ENCODE measurements around the gene R3HDM4.

Gene R3HDM4

GRCh38 chr19:943551-944170, 30.6 kb upstream of the R3HDM4 start:
- H3K27ac ChIP-seq = no peak overlapping the region
- no peaks in the 10 kb centered on the region for H3K27me3 ChIP-seq (ENCODE audit: control insufficient read depth, insufficient read depth, low read length)
- no peak overlapping the region for H3K4me3 ChIP-seq (ENCODE audit: low read depth, low read length)
- H3K36me3 ChIP-seq (ENCODE audit: control insufficient read depth, insufficient read depth, low read length) = no peaks in the 10 kb centered on the region
- no peak for TF ChIP-seq CTCF (IDR thresholded peaks at IDR 0.05)
- peaks cover 66% of the 10 kb centered on the region for H3K79me2 ChIP-seq
- peaks cover 11% of the 10 kb centered on the region for H3K4me1 ChIP-seq
- H3K9ac ChIP-seq = no peak overlapping the region
- no peak overlapping the region for H3K4me2 ChIP-seq (ENCODE audit: low read length)
- H3K9me3 ChIP-seq (ENCODE audit: control insufficient read depth, low read length) = no peaks in the 10 kb centered on the region
- no peak overlapping the region for H2AFZ ChIP-seq

GRCh38 chr19:942133-942645, 29.2 kb upstream of the R3HDM4 start:
- peaks cover 11% of the 10 kb centered on the region for H3K4me1 ChIP-seq
- no peak overlapping the region for H3K4me2 ChIP-seq (ENCODE audit: low read length)
- H2AFZ ChIP-seq = no peak overlapping the region
- H3K4me3 ChIP-seq (ENCODE audit: low read depth, low read length) = no peak overlapping the region
- H3K36me3 ChIP-seq (ENCODE audit: control insufficient read depth, insufficient read depth, low read length) = no peaks in the 10 kb centered on the region
- H3K79me2 ChIP-seq = peaks cover 61% of the 10 kb centered on the region
- H3K9ac ChIP-seq = no peak overlapping the region
- H3K27me3 ChIP-seq (ENCODE audit: control insufficient read depth, insufficient read depth, low read length) = no peaks in the 10 kb centered on the region
- no peaks in the 10 kb centered on the region for H3K9me3 ChIP-seq (ENCODE audit: control insufficient read depth, low read length)
- no peak for TF ChIP-seq CTCF (IDR thresholded peaks at IDR 0.05)
- H3K27ac ChIP-seq = no peak overlapping the region

- H3K79me2 ChIP-seq = peaks cover 60% of the 10 kb centered on the region
- H3K4me1 ChIP-seq = peaks cover 11% of the 10 kb centered on the region
- no peak overlapping the region for H2AFZ ChIP-seq
- H3K4me2 ChIP-seq (ENCODE audit: low read length) = peak overlapping the region; percentile 43
- no peak overlapping the region for H3K9ac ChIP-seq
- H3K27me3 ChIP-seq (ENCODE audit: control insufficient read depth, insufficient read depth, low read length) = no peaks in the 10 kb centered on the region
- H3K9me3 ChIP-seq (ENCODE audit: control insufficient read depth, low read length) = no peaks in the 10 kb centered on the region
- H3K27ac ChIP-seq = peak overlapping the region; percentile 91
- no peak for TF ChIP-seq CTCF (IDR thresholded peaks at IDR 0.05)
- no peak overlapping the region for H3K4me3 ChIP-seq (ENCODE audit: low read depth, low read length)
- no peaks in the 10 kb centered on the region for H3K36me3 ChIP-seq (ENCODE audit: control insufficient read depth, insufficient read depth, low read length)
Observed at GRCh38 chr19:941292-942132, 28.5 kb upstream of the R3HDM4 start.

- peak overlapping the region; percentile 43 for H3K4me2 ChIP-seq (ENCODE audit: low read length)
- H3K36me3 ChIP-seq (ENCODE audit: control insufficient read depth, insufficient read depth, low read length) = no peaks in the 10 kb centered on the region
- peak overlapping the region; percentile 71 for H2AFZ ChIP-seq
- peaks cover 11% of the 10 kb centered on the region for H3K4me1 ChIP-seq
- no peak overlapping the region for H3K4me3 ChIP-seq (ENCODE audit: low read depth, low read length)
- no peaks in the 10 kb centered on the region for H3K9me3 ChIP-seq (ENCODE audit: control insufficient read depth, low read length)
- TF ChIP-seq CTCF (IDR thresholded peaks at IDR 0.05) = no peak
- peak overlapping the region; percentile 9 for H3K9ac ChIP-seq
- H3K27me3 ChIP-seq (ENCODE audit: control insufficient read depth, insufficient read depth, low read length) = no peaks in the 10 kb centered on the region
- H3K79me2 ChIP-seq = peaks cover 61% of the 10 kb centered on the region
- H3K27ac ChIP-seq = peak overlapping the region; percentile 91
Observed at GRCh38 chr19:940591-941291, 27.7 kb upstream of the R3HDM4 start.

Data from parathyroid adenoma (tissue), 2 donors.